ENCODE measurements around the gene GCKR. TPM values are rescaled to one million over a fixed set of nuclear protein-coding genes. Genes with fewer than 3 reads are reported as not detected.

The GCKR gene
- total RNA-seq, 3 donors from 2014 or later: 0.29 TPM; not detected in 2

- no peaks in the 10 kb centered on the region for H3K9me3 ChIP-seq
- DNase-seq (no peak), ATAC-seq (no peak)
- H3K4me3 ChIP-seq: no peak overlapping the region
- no peaks in the 10 kb centered on the region for H3K36me3 ChIP-seq (ENCODE audit: low read depth)
- intact Hi-C loops (cut with DNase I, micrococcal nuclease): no loop called here
- H3K4me1 ChIP-seq (ENCODE audit: low read depth): no peaks in the 10 kb centered on the region
- TF ChIP-seq CTCF (IDR thresholded peaks at IDR 0.05): no peak
Observed at GRCh38 chr2:27509326-27509725, 12.7 kb downstream of the GCKR start.

GRCh38 chr2:27518113-27518781 lies 21.6 kb downstream of the GCKR start:
- H3K9me3 ChIP-seq: no peaks in the 10 kb centered on the region
- no peaks in the 10 kb centered on the region for H3K36me3 ChIP-seq (ENCODE audit: low read depth)
- DNase-seq: no peak
- ATAC-seq: no peak
- TF ChIP-seq CTCF (IDR thresholded peaks at IDR 0.05): no peak
- no peaks in the 10 kb centered on the region for H3K4me1 ChIP-seq (ENCODE audit: low read depth)
- no peak overlapping the region for H3K4me3 ChIP-seq
- intact Hi-C loops (cut with DNase I, micrococcal nuclease): no loop called here

GRCh38 chr2:27518782-27519113 lies 22.1 kb downstream of the GCKR start:
- Histone ChIP-seq H3K4me1 (ENCODE audit: low read depth) (no peaks in the 10 kb centered on the region), H3K4me3 (no peak overlapping the region), H3K36me3 (ENCODE audit: low read depth) (no peaks in the 10 kb centered on the region), H3K9me3 (no peaks in the 10 kb centered on the region)
- intact Hi-C loops (cut with DNase I, micrococcal nuclease): no loop called here
- no peak for TF ChIP-seq CTCF (IDR thresholded peaks at IDR 0.05)
- DNase-seq: no peak
- ATAC-seq: no peak

DNA sequence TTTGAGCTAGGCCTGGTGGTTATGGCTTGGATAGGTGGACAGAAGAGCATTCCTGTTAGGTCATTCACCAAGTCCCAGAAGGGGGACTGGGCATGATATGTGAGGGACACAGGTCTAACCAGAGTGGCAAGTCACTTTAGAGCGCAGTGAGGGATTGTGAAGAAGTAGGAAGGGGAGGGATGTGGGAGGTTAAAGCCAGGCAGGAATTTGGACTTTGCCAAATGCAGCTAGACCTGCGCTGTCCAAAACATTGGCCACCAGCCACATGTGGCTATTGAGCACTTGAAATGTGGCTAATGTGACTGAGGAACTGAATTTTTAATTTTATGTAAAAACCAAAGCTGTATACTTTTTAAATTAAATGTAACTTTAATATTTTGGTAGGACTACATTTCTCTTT lies 23.7 kb downstream of the GCKR start:
- intact Hi-C loops (cut with DNase I, micrococcal nuclease): no loop called here
- no peaks in the 10 kb centered on the region for H3K9me3 ChIP-seq
- H3K36me3 ChIP-seq (ENCODE audit: low read depth): no peaks in the 10 kb centered on the region
- no peak for DNase-seq
- no peak overlapping the region for H3K4me3 ChIP-seq
- no peaks in the 10 kb centered on the region for H3K4me1 ChIP-seq (ENCODE audit: low read depth)
- no peak for ATAC-seq
- TF ChIP-seq CTCF (IDR thresholded peaks at IDR 0.05): no peak

DNA sequence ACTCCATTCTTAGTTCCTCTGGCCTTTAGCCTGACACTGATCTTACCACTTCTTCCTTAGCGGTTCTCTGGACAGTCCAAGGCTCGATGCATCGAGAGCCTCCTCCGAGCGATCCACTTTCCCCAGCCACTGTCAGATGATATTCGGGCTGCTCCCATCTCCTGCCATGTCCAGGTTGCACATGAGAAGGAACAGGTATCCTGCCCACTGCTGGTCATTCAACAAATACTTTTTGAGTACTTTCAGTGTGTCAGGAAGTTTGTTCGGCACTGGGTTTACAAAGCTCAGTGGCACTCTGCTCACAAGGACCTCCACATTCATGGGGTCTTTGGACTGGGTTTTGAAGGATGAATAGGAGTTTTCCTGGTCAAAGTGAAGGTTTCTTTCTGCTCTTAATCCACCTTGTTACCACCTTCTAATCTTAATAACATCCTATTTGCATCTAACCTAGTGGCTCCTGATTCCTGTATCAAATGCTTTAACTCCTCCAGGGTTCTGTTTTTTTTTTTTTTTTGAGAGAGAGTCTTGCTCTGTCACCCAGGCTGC lies 25.8 kb downstream of the GCKR start:
- H3K9me3 ChIP-seq: no peaks in the 10 kb centered on the region
- no peaks in the 10 kb centered on the region for H3K36me3 ChIP-seq (ENCODE audit: low read depth)
- TF ChIP-seq CTCF (IDR thresholded peaks at IDR 0.05): no peak
- no peak for ATAC-seq
- H3K4me1 ChIP-seq (ENCODE audit: low read depth): no peaks in the 10 kb centered on the region
- peak in 1 of 3 donors; percentile 4 for DNase-seq
- no peak overlapping the region for H3K4me3 ChIP-seq
- intact Hi-C loops (cut with DNase I, micrococcal nuclease): no loop called here

DNA sequence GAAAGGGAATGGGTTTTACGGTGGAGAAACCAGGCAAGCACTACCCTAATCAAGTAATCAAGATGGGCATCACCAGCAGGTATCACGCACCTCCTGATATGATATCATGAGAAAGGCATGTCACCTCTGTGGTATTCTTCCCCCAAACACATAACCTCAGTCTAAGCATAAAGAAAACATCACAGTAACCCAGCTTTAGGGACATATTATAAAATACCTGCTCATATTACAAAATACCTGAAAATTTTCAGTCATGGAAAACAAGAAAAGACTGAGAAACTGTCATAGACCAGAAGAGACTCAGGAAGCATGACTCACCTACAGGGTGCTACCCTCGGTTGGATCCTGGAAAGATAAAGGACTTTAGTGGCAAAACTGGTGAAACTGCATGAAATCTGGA lies 30.5 kb downstream of the GCKR start:
- DNase-seq: no peak
- intact Hi-C loops (cut with DNase I, micrococcal nuclease): no loop called here
- no peaks in the 10 kb centered on the region for H3K36me3 ChIP-seq (ENCODE audit: low read depth)
- H3K4me1 ChIP-seq (ENCODE audit: low read depth): no peaks in the 10 kb centered on the region
- no peaks in the 10 kb centered on the region for H3K9me3 ChIP-seq
- H3K4me3 ChIP-seq: no peak overlapping the region
- TF ChIP-seq CTCF (IDR thresholded peaks at IDR 0.05): no peak
- ATAC-seq: no peak

Data from mucosa of descending colon (tissue), 3 donors.